ENCODE data around the gene SWT1.

SWT1 gene

DNA sequence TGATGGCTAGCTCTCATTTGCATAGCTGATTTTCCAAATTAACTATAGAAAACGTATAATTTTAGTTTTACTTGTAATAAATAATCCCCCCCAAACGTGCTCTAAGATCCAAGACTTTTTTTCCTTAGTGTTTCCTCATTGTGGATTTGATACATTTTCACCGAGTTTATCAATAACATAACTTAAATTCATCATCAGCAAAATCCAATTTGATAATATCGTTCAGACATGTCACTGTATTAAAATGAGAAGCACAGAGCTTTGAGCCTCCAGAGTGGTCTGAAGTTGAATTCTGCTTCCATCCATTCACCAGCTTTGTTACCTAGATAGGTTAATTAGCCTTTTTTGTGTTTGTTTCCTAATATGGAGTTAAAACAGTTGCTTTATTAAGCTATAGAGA lies 108.3 kb downstream of the SWT1 start:
- Histone ChIP-seq H3K18ac (ENCODE audit: low read length) (no peak overlapping the region), H3K4me2 (ENCODE audit: insufficient read depth, low read length, poor library complexity, severe bottlenecking) (no peak overlapping the region), H4K8ac (ENCODE audit: low read depth, low read length) (no peak overlapping the region), H3K9me3 (replicated peaks in 1 of 2; ENCODE audit: control insufficient read depth in 2 of 2, insufficient read depth in 1 of 2, low read depth in 1 of 2, low read length in 2 of 2) (no peaks in the 10 kb centered on the region), H3K36me3 (replicated peaks in 1 of 2; ENCODE audit: control insufficient read depth in 2 of 2, insufficient read depth in 2 of 2, low read length in 2 of 2) (no peaks in the 10 kb centered on the region), H4K91ac (ENCODE audit: low read depth, low read length, poor library complexity) (no peak overlapping the region), H2BK12ac (ENCODE audit: low read length) (no peak overlapping the region), H3K4me3 (ENCODE audit: low read length in 2 of 2) (no peak overlapping the region), H2AFZ (ENCODE audit: low read length) (no peak overlapping the region), H2BK120ac (ENCODE audit: low read depth, low read length) (no peak overlapping the region), H3K79me1 (ENCODE audit: low read depth, low read length) (no peaks in the 10 kb centered on the region), H3K27ac (replicated peaks; ENCODE audit: low read length) (no peak overlapping the region), H3K4me1 (ENCODE audit: control insufficient read depth in 2 of 2, insufficient read depth in 1 of 2, low read depth in 1 of 2, low read length in 2 of 2) (peaks cover 0 to 4% of the 10 kb centered on the region in 2 donors), H2BK15ac (ENCODE audit: low read length) (no peak overlapping the region), H3K4ac (ENCODE audit: low read length) (no peak overlapping the region), H3K14ac (ENCODE audit: low read length) (no peak overlapping the region), H2BK5ac (ENCODE audit: low read length) (no peak overlapping the region), H3K9ac (ENCODE audit: low read depth, low read length, poor library complexity) (no peak overlapping the region), H2AK5ac (ENCODE audit: low read depth, low read length) (no peak overlapping the region), H3K27me3 (ENCODE audit: control insufficient read depth in 3 of 3, insufficient read depth in 3 of 3, low read depth in 1 of 3, low read length in 3 of 3) (peaks cover 0 to 2% (median 0%) of the 10 kb centered on the region in 3 experiments), H3K23ac (ENCODE audit: low read depth, low read length, poor library complexity) (no peak overlapping the region)
- DNase-seq (ENCODE audit: low spot score), result no peak
- no CpG with 5 or more reads among the region's 4 CpGs for WGBS, 2 donors (ENCODE audit: extremely low coverage in 2 of 2, insufficient read length in 2 of 2, insufficient replicate concordance in 1 of 2)

- H3K27me3 ChIP-seq (ENCODE audit: control insufficient read depth in 3 of 3, insufficient read depth in 3 of 3, low read depth in 1 of 3, low read length in 3 of 3), result peaks cover 0 to 2% (median 0%) of the 10 kb centered on the region in 3 experiments
- no peaks in the 10 kb centered on the region for H3K36me3 ChIP-seq (replicated peaks in 1 of 2; ENCODE audit: control insufficient read depth in 2 of 2, insufficient read depth in 2 of 2, low read length in 2 of 2)
- DNase-seq (ENCODE audit: low spot score), result no peak
- H4K8ac ChIP-seq (ENCODE audit: low read depth, low read length), result no peak overlapping the region
- no peak overlapping the region for H2AFZ ChIP-seq (ENCODE audit: low read length)
- H3K18ac ChIP-seq (ENCODE audit: low read length), result no peak overlapping the region
- H3K14ac ChIP-seq (ENCODE audit: low read length), result no peak overlapping the region
- H2BK15ac ChIP-seq (ENCODE audit: low read length), result no peak overlapping the region
- H2AK5ac ChIP-seq (ENCODE audit: low read depth, low read length), result no peak overlapping the region
- H3K79me1 ChIP-seq (ENCODE audit: low read depth, low read length), result no peaks in the 10 kb centered on the region
- no peak overlapping the region for H3K9ac ChIP-seq (ENCODE audit: low read depth, low read length, poor library complexity)
- H3K4me2 ChIP-seq (ENCODE audit: insufficient read depth, low read length, poor library complexity, severe bottlenecking), result no peak overlapping the region
- H3K9me3 ChIP-seq (replicated peaks in 1 of 2; ENCODE audit: control insufficient read depth in 2 of 2, insufficient read depth in 1 of 2, low read depth in 1 of 2, low read length in 2 of 2), result no peaks in the 10 kb centered on the region
- no peak overlapping the region for H2BK12ac ChIP-seq (ENCODE audit: low read length)
- no peak overlapping the region for H4K91ac ChIP-seq (ENCODE audit: low read depth, low read length, poor library complexity)
- H3K23ac ChIP-seq (ENCODE audit: low read depth, low read length, poor library complexity), result no peak overlapping the region
- H2BK5ac ChIP-seq (ENCODE audit: low read length), result no peak overlapping the region
- WGBS, 2 donors (ENCODE audit: extremely low coverage in 2 of 2, insufficient read length in 2 of 2, insufficient replicate concordance in 1 of 2), result no CpG with 5 or more reads among the region's 3 CpGs
- H3K4ac ChIP-seq (ENCODE audit: low read length), result no peak overlapping the region
- H3K4me3 ChIP-seq (ENCODE audit: low read length in 2 of 2), result no peak overlapping the region
- H3K4me1 ChIP-seq (ENCODE audit: control insufficient read depth in 2 of 2, insufficient read depth in 1 of 2, low read depth in 1 of 2, low read length in 2 of 2), result peaks cover 0 to 4% of the 10 kb centered on the region in 2 donors
- no peak overlapping the region for H2BK120ac ChIP-seq (ENCODE audit: low read depth, low read length)
- H3K27ac ChIP-seq (replicated peaks; ENCODE audit: low read length), result no peak overlapping the region
These were observed 110.3 kb downstream of the SWT1 start for GRCh38 chr1:185267301-185267700.

DNA sequence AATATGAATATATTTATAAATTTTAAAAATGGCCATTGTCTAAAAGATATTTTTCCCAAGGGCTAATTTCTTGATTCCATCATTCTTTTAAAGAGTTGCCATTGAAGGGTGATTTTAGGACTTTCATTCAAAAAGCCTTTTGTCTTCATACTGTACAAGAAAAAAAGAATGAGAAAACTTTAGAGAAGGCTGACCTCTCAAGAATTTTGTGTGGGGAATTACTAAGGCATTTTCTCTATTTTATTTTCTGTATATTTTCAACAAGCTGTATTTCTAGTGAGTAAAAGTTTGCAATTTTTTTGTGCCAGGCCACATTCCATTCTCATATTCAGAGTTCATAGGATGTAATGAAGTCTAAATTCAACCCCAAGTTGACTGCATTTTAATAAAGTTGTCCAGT lies 110.7 kb downstream of the SWT1 start:
- Histone ChIP-seq H3K27me3 (ENCODE audit: control insufficient read depth in 3 of 3, insufficient read depth in 3 of 3, low read depth in 1 of 3, low read length in 3 of 3) (peaks cover 0 to 2% (median 0%) of the 10 kb centered on the region in 3 experiments), H3K4ac (ENCODE audit: low read length) (no peak overlapping the region), H3K9me3 (replicated peaks in 1 of 2; ENCODE audit: control insufficient read depth in 2 of 2, insufficient read depth in 1 of 2, low read depth in 1 of 2, low read length in 2 of 2) (no peaks in the 10 kb centered on the region), H2BK12ac (ENCODE audit: low read length) (no peak overlapping the region), H3K4me1 (ENCODE audit: control insufficient read depth in 2 of 2, insufficient read depth in 1 of 2, low read depth in 1 of 2, low read length in 2 of 2) (peaks cover 0 to 4% of the 10 kb centered on the region in 2 donors), H3K18ac (ENCODE audit: low read length) (no peak overlapping the region), H3K4me2 (ENCODE audit: insufficient read depth, low read length, poor library complexity, severe bottlenecking) (no peak overlapping the region), H2AFZ (ENCODE audit: low read length) (no peak overlapping the region), H3K36me3 (replicated peaks in 1 of 2; ENCODE audit: control insufficient read depth in 2 of 2, insufficient read depth in 2 of 2, low read length in 2 of 2) (no peaks in the 10 kb centered on the region), H2BK5ac (ENCODE audit: low read length) (no peak overlapping the region), H4K91ac (ENCODE audit: low read depth, low read length, poor library complexity) (no peak overlapping the region), H2BK15ac (ENCODE audit: low read length) (no peak overlapping the region), H3K14ac (ENCODE audit: low read length) (no peak overlapping the region), H3K4me3 (ENCODE audit: low read length in 2 of 2) (no peak overlapping the region), H2AK5ac (ENCODE audit: low read depth, low read length) (no peak overlapping the region), H4K8ac (ENCODE audit: low read depth, low read length) (no peak overlapping the region), H2BK120ac (ENCODE audit: low read depth, low read length) (no peak overlapping the region), H3K79me1 (ENCODE audit: low read depth, low read length) (no peaks in the 10 kb centered on the region), H3K27ac (replicated peaks; ENCODE audit: low read length) (no peak overlapping the region), H3K23ac (ENCODE audit: low read depth, low read length, poor library complexity) (no peak overlapping the region), H3K9ac (ENCODE audit: low read depth, low read length, poor library complexity) (no peak overlapping the region)
- DNase-seq (ENCODE audit: low spot score), result no peak

DNA sequence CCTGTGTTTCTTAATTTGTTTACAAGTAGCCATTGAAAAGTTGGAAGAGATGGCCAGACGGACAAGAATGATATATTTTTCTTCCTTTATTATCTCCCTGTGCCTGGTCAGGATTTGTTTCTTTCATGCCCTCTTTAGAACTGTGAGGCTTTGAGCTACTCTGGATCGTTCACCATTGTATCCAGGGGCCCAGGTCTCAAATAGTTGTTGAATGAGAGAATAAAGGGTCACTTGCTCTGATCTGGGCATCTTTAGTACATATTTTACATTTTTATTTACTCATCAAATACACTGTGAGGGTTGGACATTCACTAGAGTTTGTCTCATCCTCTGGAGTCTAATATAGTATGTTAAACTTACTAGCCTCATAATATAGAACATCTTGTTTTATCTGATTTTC lies 111.4 kb downstream of the SWT1 start:
- Histone ChIP-seq H2AFZ (ENCODE audit: low read length) (no peak overlapping the region), H2BK15ac (ENCODE audit: low read length) (no peak overlapping the region), H3K4me3 (ENCODE audit: low read length in 2 of 2) (no peak overlapping the region), H2BK5ac (ENCODE audit: low read length) (no peak overlapping the region), H3K4ac (ENCODE audit: low read length) (no peak overlapping the region), H2AK5ac (ENCODE audit: low read depth, low read length) (no peak overlapping the region), H2BK12ac (ENCODE audit: low read length) (no peak overlapping the region), H3K36me3 (replicated peaks in 1 of 2; ENCODE audit: control insufficient read depth in 2 of 2, insufficient read depth in 2 of 2, low read length in 2 of 2) (no peaks in the 10 kb centered on the region), H3K18ac (ENCODE audit: low read length) (no peak overlapping the region), H2BK120ac (ENCODE audit: low read depth, low read length) (no peak overlapping the region), H3K27ac (replicated peaks; ENCODE audit: low read length) (no peak overlapping the region), H3K4me1 (ENCODE audit: control insufficient read depth in 2 of 2, insufficient read depth in 1 of 2, low read depth in 1 of 2, low read length in 2 of 2) (peaks cover 0 to 4% of the 10 kb centered on the region in 2 donors), H3K4me2 (ENCODE audit: insufficient read depth, low read length, poor library complexity, severe bottlenecking) (no peak overlapping the region), H3K79me1 (ENCODE audit: low read depth, low read length) (no peaks in the 10 kb centered on the region), H3K9ac (ENCODE audit: low read depth, low read length, poor library complexity) (no peak overlapping the region), H3K14ac (ENCODE audit: low read length) (no peak overlapping the region), H3K9me3 (replicated peaks in 1 of 2; ENCODE audit: control insufficient read depth in 2 of 2, insufficient read depth in 1 of 2, low read depth in 1 of 2, low read length in 2 of 2) (no peaks in the 10 kb centered on the region), H4K91ac (ENCODE audit: low read depth, low read length, poor library complexity) (no peak overlapping the region), H4K8ac (ENCODE audit: low read depth, low read length) (no peak overlapping the region), H3K27me3 (ENCODE audit: control insufficient read depth in 3 of 3, insufficient read depth in 3 of 3, low read depth in 1 of 3, low read length in 3 of 3) (peaks cover 0 to 2% (median 0%) of the 10 kb centered on the region in 3 experiments), H3K23ac (ENCODE audit: low read depth, low read length, poor library complexity) (no peak overlapping the region)
- DNase-seq (ENCODE audit: low spot score), result no peak
- no CpG with 5 or more reads among the region's 2 CpGs for WGBS, 2 donors (ENCODE audit: extremely low coverage in 2 of 2, insufficient read length in 2 of 2, insufficient replicate concordance in 1 of 2)

All from neuronal stem cell (in vitro differentiated cells).